ENCODE results near the gene EPN1.

Gene EPN1

DNA sequence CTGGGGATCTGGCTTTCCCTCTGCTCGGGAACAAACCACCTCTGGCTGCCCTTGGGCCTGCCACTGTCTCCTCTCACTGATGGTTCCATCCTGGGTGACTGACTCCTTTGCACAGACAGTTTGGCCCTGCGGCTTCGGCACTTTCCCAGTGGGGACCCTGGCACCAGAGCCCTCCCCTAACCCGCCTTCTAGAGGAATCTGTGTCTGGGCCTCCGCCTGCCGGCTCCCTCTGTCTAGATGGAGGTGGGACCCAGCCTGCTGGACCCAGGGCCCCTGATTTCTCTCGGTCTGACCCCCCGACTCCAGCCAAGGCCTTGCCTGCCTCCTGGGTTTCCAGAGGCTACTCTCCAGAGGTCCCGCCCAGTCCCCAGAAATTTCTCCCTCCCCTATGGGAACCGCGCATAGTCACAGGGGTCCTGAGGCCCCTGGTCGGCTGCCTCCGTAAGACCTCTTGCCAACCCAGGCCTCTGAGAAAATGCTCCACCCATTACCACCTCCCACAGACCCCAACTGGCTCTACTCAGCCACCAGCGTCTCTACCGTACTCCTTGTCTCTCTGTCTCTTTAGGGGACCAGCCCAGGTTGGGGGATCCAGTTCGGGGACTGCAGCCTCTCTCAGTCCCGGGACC is 24.3 kb upstream of the EPN1 start:
- H3K4me3 ChIP-seq (ENCODE audit: low read depth, low read length), result no peak overlapping the region
- TF ChIP-seq, protein P1, sequence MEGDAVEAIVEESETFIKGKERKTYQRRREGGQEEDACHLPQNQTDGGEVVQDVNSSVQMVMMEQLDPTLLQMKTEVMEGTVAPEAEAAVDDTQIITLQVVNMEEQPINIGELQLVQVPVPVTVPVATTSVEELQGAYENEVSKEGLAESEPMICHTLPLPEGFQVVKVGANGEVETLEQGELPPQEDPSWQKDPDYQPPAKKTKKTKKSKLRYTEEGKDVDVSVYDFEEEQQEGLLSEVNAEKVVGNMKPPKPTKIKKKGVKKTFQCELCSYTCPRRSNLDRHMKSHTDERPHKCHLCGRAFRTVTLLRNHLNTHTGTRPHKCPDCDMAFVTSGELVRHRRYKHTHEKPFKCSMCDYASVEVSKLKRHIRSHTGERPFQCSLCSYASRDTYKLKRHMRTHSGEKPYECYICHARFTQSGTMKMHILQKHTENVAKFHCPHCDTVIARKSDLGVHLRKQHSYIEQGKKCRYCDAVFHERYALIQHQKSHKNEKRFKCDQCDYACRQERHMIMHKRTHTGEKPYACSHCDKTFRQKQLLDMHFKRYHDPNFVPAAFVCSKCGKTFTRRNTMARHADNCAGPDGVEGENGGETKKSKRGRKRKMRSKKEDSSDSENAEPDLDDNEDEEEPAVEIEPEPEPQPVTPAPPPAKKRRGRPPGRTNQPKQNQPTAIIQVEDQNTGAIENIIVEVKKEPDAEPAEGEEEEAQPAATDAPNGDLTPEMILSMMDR (IDR thresholded peaks at IDR 0.05; ENCODE audit: low read depth, low read length, missing control alignments), result no peak
- DNase-seq (ENCODE audit: low read depth), result no peak

DNA sequence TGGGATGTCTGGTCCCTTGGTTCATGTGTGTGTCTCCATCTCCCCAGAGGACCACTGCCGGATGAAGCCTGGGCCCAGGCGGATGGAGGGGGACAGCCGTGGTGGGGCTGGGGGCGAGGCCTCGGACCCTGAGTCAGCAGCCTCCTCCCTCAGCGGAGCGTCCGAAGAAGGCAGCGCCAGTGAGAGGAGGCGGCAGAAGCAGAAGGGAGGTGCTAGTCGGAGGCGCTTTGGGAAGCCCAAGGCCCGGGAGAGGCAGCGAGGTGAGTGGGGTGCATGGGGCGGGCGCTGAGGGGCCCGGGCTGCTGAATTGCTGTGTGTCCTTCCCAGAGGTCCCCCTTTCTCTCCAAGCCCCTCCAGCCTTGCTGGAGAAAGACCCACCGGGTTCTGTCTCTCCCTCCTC is 23.8 kb upstream of the EPN1 start:
- TF ChIP-seq, protein P1 (IDR thresholded peaks at IDR 0.05; ENCODE audit: low read depth, low read length, missing control alignments), result no peak
- no peak for DNase-seq (ENCODE audit: low read depth)
- H3K4me3 ChIP-seq (ENCODE audit: low read depth, low read length), result no peak overlapping the region

DNA sequence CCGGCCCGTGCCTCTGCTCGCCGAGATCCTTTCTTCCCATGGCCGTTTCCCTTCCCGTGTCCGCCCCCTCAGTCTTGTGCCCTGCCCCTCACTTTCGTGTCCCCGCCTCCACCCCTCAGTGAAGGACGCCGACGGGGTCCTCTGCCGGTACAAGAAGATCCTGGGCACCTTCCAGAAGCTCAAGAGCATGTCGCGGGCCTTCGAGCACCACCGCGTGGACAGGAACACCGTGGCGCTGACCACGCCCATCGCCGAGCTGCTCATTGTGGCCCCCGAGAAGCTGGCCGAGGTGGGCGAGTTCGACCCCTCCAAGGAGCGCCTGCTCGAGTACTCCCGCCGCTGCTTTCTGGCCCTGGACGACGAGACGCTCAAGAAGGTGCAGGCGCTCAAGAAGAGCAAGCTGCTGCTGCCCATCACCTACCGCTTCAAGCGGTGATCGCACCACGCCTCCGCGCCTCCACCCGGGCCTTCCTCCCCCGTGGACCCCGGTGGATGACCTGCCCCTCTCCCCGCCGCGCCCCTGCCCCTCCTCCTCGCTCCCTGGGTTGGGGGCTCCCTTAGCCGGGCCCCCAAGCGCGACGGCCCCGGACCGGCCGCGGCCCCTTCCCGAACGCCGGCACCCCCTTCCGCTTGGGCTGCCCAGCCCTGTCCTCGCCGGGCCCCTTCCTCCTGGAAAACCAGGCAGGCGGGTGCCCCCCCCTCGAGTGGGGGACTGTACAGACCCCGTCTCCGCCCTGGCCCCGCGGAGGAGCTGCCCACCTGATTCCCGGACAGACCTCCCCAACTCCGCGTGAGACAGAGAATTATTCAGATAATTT is 22.5 kb upstream of the EPN1 start:
- DNase-seq (ENCODE audit: low read depth), result no peak
- H3K4me3 ChIP-seq (ENCODE audit: low read depth, low read length), result no peak overlapping the region; the same call in 1 of the 2 replicates
- TF ChIP-seq, protein P1 (IDR thresholded peaks at IDR 0.05; ENCODE audit: low read depth, low read length, missing control alignments), result no peak

DNA sequence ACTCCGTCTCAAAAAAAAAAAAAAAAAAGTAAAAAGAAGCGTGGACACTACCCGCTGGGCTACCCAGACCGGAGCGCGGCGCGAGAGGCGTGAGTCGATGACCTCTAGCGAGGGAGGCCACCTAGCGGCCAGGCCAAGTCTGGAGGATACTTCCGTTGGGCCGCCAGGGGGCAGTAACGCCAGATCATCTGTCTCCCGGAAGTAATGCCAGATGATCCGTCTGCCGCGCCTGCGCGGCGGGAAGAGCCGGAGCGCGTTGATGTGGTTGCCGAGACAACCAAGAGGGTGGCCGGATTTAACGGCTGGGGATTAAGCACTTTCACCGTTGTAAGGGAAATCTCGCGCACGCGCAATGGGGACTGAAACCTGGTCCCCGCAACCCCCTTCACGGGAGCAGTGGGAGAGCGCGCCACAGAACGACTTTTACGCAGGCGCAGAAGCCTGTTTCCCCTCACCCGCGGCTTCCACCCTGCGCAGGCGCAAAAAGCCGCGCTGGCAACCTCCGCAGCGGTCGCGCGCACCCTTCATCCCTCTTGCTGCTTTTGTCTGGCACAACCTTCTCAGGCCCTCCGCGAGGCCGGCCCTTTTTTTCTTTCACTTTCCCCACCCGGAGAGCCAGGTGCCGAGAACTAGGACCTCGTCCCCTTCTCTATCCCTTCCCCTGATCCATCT is 21.2 kb upstream of the EPN1 start:
- peak; percentile 97 for DNase-seq (ENCODE audit: low read depth)
- peak overlapping the region; percentile 95 for H3K4me3 ChIP-seq (ENCODE audit: low read depth, low read length)
- TF ChIP-seq, protein P1 (IDR thresholded peaks at IDR 0.05; ENCODE audit: low read depth, low read length, missing control alignments), result peak; percentile 100

DNA sequence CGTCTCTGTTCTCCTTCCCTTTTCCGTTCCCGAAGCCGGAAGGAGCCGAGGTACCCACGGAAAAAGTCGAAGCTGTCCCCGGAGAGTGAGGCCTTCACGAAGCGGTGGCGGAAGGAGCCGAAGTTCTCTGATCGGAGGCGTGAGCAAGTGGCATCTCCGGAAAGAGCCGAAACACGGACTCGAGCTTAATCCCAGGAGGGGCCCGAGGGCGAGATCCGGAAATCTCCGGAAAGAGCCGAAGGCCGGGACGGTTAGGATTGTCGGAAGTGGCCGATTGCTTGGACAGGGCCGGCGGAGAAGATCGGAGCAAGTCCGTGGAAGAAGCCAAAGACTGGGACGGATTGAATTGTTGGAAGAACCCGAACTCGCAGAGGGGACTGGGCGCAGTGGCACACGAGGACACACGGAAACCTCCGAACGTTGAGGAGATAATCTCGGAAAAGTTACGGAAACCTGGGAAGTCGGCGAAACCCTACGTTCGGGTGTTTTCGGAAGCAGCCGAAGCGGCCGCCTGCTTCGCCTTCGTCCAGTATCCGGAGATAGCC is 20.6 kb upstream of the EPN1 start:
- TF ChIP-seq, protein P1 (IDR thresholded peaks at IDR 0.05; ENCODE audit: low read depth, low read length, missing control alignments), result no peak
- peak overlapping the region; percentile 95 for H3K4me3 ChIP-seq (ENCODE audit: low read depth, low read length)
- DNase-seq (ENCODE audit: low read depth), result peak; percentile 99

DNA sequence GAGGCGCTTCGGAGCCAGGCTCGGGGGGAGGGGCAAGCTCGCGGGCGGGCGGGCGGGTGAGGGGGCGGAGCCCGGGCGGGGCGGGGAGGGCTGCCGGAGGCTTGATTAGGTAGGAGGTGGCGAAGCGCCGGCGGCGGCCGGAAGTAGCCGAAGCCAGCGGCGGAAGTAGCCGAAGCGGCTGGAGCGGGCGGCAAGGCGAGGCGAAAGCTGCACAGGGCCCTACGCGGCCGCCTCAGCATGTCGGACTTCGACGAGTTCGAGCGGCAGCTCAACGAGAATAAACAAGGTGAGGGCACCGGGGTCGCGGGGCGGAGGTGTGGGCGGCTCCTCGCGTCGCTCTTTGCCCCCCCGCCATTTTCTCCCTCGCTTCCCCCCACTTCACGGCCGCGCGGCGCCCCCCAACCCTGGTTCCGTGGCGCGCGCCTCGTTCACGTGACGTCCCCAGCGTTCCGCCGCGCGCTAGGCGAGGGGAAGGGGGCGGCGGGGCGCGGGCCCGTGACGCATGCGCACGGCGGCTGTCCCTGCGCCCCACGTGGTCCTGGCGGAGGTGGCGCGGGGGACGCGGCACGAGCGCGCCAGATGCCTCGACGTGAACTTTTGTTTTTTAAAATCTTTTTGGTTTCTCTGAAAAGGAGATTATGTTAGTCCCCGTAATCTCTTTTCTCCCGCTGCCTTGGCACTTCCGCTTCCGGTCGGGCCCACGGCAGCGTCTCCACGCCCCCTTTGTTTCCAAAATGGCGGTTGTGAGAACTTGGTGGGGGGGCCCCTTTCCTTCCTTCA is 20.0 kb upstream of the EPN1 start, which contains the start of gene U2AF2:
U2AF2 (plus strand) TSS at position 168 of the 780 bp plus-strand sequence; CDS start at position 238, 70 bp downstream.
- H3K4me3 ChIP-seq (ENCODE audit: low read depth, low read length), result peak within 1 kb of the TSS; percentile 95
- DNase-seq (ENCODE audit: low read depth), result peak; percentile 71
- TF ChIP-seq, protein P1 (IDR thresholded peaks at IDR 0.05; ENCODE audit: low read depth, low read length, missing control alignments), result no peak

All from GM12864 (cell line).